ENCODE measurements around the gene SBK2.

DNA sequence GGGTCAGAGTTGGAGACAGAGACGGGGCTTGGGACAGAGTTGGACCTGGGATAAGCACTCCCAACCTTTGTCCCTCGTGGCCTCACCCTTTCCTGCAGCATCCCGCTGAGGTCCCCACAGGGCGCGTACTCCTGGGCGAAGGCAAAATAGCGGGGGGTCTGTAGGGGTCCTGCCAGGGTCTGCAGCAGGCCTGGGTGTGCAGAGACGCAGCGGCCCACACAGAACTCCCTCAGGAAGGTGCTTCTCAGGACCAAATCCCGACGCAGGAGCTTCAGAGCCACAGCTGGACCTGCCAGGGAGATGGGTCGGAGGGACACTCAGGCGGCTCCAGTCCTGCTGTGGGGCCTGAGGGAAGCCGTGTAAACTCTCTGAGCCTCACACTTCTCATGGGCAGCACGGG lies 7.1 kb upstream of the SBK2 start:
- no peak for TF ChIP-seq ZNF232 (CRISPR knock-in tag; IDR thresholded peaks at IDR 0.05)
- TF ChIP-seq CREM (CRISPR knock-in tag; IDR thresholded peaks at IDR 0.05): no peak
- TF ChIP-seq, protein P1, sequence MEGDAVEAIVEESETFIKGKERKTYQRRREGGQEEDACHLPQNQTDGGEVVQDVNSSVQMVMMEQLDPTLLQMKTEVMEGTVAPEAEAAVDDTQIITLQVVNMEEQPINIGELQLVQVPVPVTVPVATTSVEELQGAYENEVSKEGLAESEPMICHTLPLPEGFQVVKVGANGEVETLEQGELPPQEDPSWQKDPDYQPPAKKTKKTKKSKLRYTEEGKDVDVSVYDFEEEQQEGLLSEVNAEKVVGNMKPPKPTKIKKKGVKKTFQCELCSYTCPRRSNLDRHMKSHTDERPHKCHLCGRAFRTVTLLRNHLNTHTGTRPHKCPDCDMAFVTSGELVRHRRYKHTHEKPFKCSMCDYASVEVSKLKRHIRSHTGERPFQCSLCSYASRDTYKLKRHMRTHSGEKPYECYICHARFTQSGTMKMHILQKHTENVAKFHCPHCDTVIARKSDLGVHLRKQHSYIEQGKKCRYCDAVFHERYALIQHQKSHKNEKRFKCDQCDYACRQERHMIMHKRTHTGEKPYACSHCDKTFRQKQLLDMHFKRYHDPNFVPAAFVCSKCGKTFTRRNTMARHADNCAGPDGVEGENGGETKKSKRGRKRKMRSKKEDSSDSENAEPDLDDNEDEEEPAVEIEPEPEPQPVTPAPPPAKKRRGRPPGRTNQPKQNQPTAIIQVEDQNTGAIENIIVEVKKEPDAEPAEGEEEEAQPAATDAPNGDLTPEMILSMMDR (IDR thresholded peaks at IDR 0.05): no peak
- TF ChIP-seq, protein P2, sequence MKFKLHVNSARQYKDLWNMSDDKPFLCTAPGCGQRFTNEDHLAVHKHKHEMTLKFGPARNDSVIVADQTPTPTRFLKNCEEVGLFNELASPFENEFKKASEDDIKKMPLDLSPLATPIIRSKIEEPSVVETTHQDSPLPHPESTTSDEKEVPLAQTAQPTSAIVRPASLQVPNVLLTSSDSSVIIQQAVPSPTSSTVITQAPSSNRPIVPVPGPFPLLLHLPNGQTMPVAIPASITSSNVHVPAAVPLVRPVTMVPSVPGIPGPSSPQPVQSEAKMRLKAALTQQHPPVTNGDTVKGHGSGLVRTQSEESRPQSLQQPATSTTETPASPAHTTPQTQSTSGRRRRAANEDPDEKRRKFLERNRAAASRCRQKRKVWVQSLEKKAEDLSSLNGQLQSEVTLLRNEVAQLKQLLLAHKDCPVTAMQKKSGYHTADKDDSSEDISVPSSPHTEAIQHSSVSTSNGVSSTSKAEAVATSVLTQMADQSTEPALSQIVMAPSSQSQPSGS (CRISPR knock-in tag; IDR thresholded peaks at IDR 0.05; ENCODE audit: borderline replicate concordance, low read depth): no peak
- TF ChIP-seq, protein P3, sequence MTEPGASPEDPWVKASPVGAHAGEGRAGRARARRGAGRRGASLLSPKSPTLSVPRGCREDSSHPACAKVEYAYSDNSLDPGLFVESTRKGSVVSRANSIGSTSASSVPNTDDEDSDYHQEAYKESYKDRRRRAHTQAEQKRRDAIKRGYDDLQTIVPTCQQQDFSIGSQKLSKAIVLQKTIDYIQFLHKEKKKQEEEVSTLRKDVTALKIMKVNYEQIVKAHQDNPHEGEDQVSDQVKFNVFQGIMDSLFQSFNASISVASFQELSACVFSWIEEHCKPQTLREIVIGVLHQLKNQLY (CRISPR knock-in tag; IDR thresholded peaks at IDR 0.05): no peak
- no peak for TF ChIP-seq ZBTB21 (CRISPR knock-in tag; IDR thresholded peaks at IDR 0.05; ENCODE audit: borderline replicate concordance)
- TF ChIP-seq SOX15 (CRISPR knock-in tag; IDR thresholded peaks at IDR 0.05): no peak
- no peak for TF ChIP-seq CREB1 (CRISPR knock-in tag; IDR thresholded peaks at IDR 0.05)
- TF ChIP-seq, protein P4, sequence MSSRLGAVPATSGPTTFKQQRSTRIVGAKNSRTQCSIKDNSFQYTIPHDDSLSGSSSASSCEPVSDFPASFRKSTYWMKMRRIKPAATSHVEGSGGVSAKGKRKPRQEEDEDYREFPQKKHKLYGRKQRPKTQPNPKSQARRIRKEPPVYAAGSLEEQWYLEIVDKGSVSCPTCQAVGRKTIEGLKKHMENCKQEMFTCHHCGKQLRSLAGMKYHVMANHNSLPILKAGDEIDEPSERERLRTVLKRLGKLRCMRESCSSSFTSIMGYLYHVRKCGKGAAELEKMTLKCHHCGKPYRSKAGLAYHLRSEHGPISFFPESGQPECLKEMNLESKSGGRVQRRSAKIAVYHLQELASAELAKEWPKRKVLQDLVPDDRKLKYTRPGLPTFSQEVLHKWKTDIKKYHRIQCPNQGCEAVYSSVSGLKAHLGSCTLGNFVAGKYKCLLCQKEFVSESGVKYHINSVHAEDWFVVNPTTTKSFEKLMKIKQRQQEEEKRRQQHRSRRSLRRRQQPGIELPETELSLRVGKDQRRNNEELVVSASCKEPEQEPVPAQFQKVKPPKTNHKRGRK (CRISPR knock-in tag; IDR thresholded peaks at IDR 0.05; ENCODE audit: borderline replicate concordance): no peak
- no peak for TF ChIP-seq SMAD3 (CRISPR knock-in tag; IDR thresholded peaks at IDR 0.05; ENCODE audit: borderline replicate concordance)
- TF ChIP-seq JUN (CRISPR knock-in tag; IDR thresholded peaks at IDR 0.05): no peak
- TF ChIP-seq, protein P5, sequence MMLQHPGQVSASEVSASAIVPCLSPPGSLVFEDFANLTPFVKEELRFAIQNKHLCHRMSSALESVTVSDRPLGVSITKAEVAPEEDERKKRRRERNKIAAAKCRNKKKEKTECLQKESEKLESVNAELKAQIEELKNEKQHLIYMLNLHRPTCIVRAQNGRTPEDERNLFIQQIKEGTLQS (CRISPR knock-in tag; conservative IDR thresholded peaks at IDR 0.05): no peak
- TF ChIP-seq NR2C2 (CRISPR knock-in tag; IDR thresholded peaks at IDR 0.05): no peak
- no peak for TF ChIP-seq NFE2L1 (CRISPR knock-in tag; IDR thresholded peaks at IDR 0.05)
